Fibroblast of the aortic adventitia (primary cell): Measurements from ENCODE around the gene CDCA7L. TPM values are rescaled to one million over a fixed set of nuclear protein-coding genes. Genes with fewer than 3 reads are reported as not detected.

Experiments
- DNase-seq: peaks from one replicate; pipeline ENCODE4 v3.0.0-alpha.2; 2010; ENCODE audit warnings: low read depth
- H3K4me3 ChIP-seq: 2 replicates; pipeline ENCODE4 v1.5.1; 2011; ENCODE audit warnings: low read depth, mild to moderate bottlenecking, control low read depth, low read length, moderate library complexity
- CTCF ChIP-seq: IDR thresholded peaks from 2 replicates; pipeline ENCODE4 v1.5.1; 2011; ENCODE audit warnings: mild to moderate bottlenecking, low read length, control low read depth, inconsistent platforms; ENCODE audit not compliant: insufficient read depth
- total RNA-seq: library from RNA; depleted of rRNA; stranded (reverse); fragments of >200 nt; gene quantifications from 2 replicates; pipeline ENCODE4 v1.2.3, GENCODE V29; 2012; ENCODE audit warnings: low replicate concordance

CDCA7L gene
- total RNA-seq, 1 donor = 39.1 TPM

- DNase-seq = peak; percentile 7
- no peak for TF ChIP-seq CTCF
- no peak overlapping the region for H3K4me3 ChIP-seq
Measured at GRCh38 chr7:21902240-21902639, 43.5 kb downstream of the CDCA7L start.

GRCh38 chr7:21898265-21898930, 47.3 kb downstream of the CDCA7L start:
- H3K4me3 ChIP-seq = no peak overlapping the region
- DNase-seq = no peak
- no peak for TF ChIP-seq CTCF

- no peak for DNase-seq
- H3K4me3 ChIP-seq = no peak overlapping the region
- TF ChIP-seq CTCF = no peak
Measured at GRCh38 chr7:21893401-21893800, 52.3 kb downstream of the CDCA7L start.

GRCh38 chr7:21891291-21891690, 54.4 kb downstream of the CDCA7L start:
- TF ChIP-seq CTCF = no peak
- DNase-seq = no peak
- no peak overlapping the region for H3K4me3 ChIP-seq

GRCh38 chr7:21887779-21888178, 57.9 kb downstream of the CDCA7L start:
- TF ChIP-seq CTCF = no peak
- no peak overlapping the region for H3K4me3 ChIP-seq
- DNase-seq = no peak

- no peak for DNase-seq
Measured at GRCh38 chr7:21887353-21887752, 58.3 kb downstream of the CDCA7L start.

More at GRCh38 chr7:21887353-21887752, 58.3 kb downstream of the CDCA7L start:
- TF ChIP-seq CTCF = no peak
- no peak overlapping the region for H3K4me3 ChIP-seq
